Mesendoderm (in vitro differentiated cells): Measurements from ENCODE around the gene GNG13.

Experiments used
- DNase-seq: peaks from one replicate; pipeline ENCODE4 v3.0.0; 2013
- H2AK5ac ChIP-seq: 2 replicates; pipeline ENCODE4 v1.6.1; 2013; ENCODE audit warnings: low read length, inconsistent platforms
- H2BK120ac ChIP-seq: 2 replicates; pipeline ENCODE4 v1.6.1; 2013; ENCODE audit warnings: low read depth, mild to moderate bottlenecking, low read length, moderate library complexity, mixed read lengths
- H2BK15ac ChIP-seq: replicated peaks from 2 replicates; pipeline ENCODE4 v1.6.1; 2013; ENCODE audit warnings: low read depth, mild to moderate bottlenecking, moderate library complexity
- H2BK5ac ChIP-seq: 2 replicates; pipeline ENCODE4 v1.6.1; 2013; ENCODE audit warnings: low read length, inconsistent platforms
- H3K18ac ChIP-seq: 2 replicates; pipeline ENCODE4 v1.6.1; 2013; ENCODE audit warnings: mild to moderate bottlenecking, low read length, mixed read lengths
- H3K23ac ChIP-seq: one replicate; pipeline ENCODE4 v1.6.1; 2013; ENCODE audit warnings: low read length
- H3K27ac ChIP-seq: 2 replicates; pipeline ENCODE4 v1.5.1; 2013; ENCODE audit warnings: low read depth, mild to moderate bottlenecking, inconsistent platforms, low read length, moderate library complexity
- H3K27me3 ChIP-seq: 2 replicates; pipeline ENCODE4 v1.6.1; 2013; ENCODE audit warnings: low read length, control low read depth, mild to moderate bottlenecking, inconsistent platforms; ENCODE audit not compliant: insufficient read depth, poor library complexity
- H3K36me3 ChIP-seq: 2 replicates; pipeline ENCODE4 v1.6.1; 2013; ENCODE audit warnings: low read length, inconsistent platforms; ENCODE audit not compliant: control insufficient read depth, insufficient read depth
- H3K4ac ChIP-seq: one replicate; pipeline ENCODE4 v1.6.1; 2013; ENCODE audit warnings: low read depth, mild to moderate bottlenecking, low read length, moderate library complexity
- H3K4me1 ChIP-seq: 2 replicates; pipeline ENCODE4 v1.6.1; 2013; ENCODE audit warnings: low read depth, low read length, inconsistent platforms; ENCODE audit not compliant: control insufficient read depth
- H3K4me2 ChIP-seq: 2 replicates; pipeline ENCODE4 v1.6.1; 2013; ENCODE audit warnings: low read length
- H3K4me3 ChIP-seq: 2 replicates; pipeline ENCODE4 v1.5.1; 2013; ENCODE audit warnings: mild to moderate bottlenecking, low read length
- H3K56ac ChIP-seq: one replicate; pipeline ENCODE4 v1.6.1; 2013; ENCODE audit warnings: low read length
- H3K79me1 ChIP-seq: 2 replicates; pipeline ENCODE4 v1.6.1; 2013; ENCODE audit warnings: low read length, inconsistent platforms
- H3K79me2 ChIP-seq: 2 replicates; pipeline ENCODE4 v1.6.1; 2013; ENCODE audit warnings: mild to moderate bottlenecking, low read length; ENCODE audit not compliant: control insufficient read depth, insufficient read depth
- H3K9ac ChIP-seq: 2 replicates; pipeline ENCODE4 v1.6.1; 2013; ENCODE audit warnings: low read length, inconsistent platforms
- H4K5ac ChIP-seq: one replicate; pipeline ENCODE4 v1.6.1; 2013; ENCODE audit warnings: low read length
- H4K8ac ChIP-seq: one replicate; pipeline ENCODE4 v1.6.1; 2013; ENCODE audit warnings: low read depth, mild to moderate bottlenecking, control low read depth, low read length, moderate library complexity
- WGBS: extraction: QIAGEN DNeasy Blood & Tissue Kit; methylation state at CpG from one replicate; pipeline ENCODE4 v1.1.7; 2013; ENCODE audit warnings: low lambda C conversion rate, missing lambda C conversion rate; ENCODE audit not compliant: insufficient coverage; ENCODE audit errors: extremely low coverage; 5-methylcytosine and 5-hydroxymethylcytosine counted together

GNG13 gene

DNA sequence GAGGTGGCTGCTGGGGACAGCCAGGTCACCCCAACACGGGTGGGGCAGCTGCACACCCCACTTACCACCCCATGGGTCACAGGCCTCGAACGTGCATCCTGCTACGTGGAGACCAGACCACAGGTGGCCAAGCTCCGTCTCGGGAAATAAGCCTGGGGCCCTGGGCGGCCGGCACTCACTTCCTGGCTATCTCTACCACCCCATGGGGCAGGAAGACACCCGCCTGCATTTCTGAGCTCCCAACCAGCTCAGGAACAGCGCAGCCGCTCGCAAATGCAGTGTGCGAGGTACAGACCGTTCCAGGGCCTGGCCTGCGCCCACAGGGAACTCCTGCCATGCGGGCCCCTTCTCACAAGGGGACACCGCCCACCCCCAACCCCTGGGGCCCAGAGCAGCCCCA, 4.9 kb upstream of the GNG13 start:
- Histone ChIP-seq H3K4me3 (no peak overlapping the region), H3K27ac (no peak overlapping the region), H4K5ac (no peak overlapping the region), H3K27me3 (no peaks in the 10 kb centered on the region), H3K56ac (no peak overlapping the region), H4K8ac (no peak overlapping the region), H3K4ac (no peak overlapping the region), H3K36me3 (no peaks in the 10 kb centered on the region), H2BK5ac (no peak overlapping the region), H3K4me1 (no peaks in the 10 kb centered on the region), H3K79me2 (no peaks in the 10 kb centered on the region), H3K79me1 (no peaks in the 10 kb centered on the region), H2BK15ac (no peak overlapping the region), H2AK5ac (no peak overlapping the region), H2BK120ac (no peak overlapping the region), H3K4me2 (no peak overlapping the region), H3K23ac (no peak overlapping the region), H3K18ac (no peak overlapping the region), H3K9ac (no peak overlapping the region)
- no peak for DNase-seq
- no CpG with 5 or more reads among the region's 17 CpGs for WGBS

DNA sequence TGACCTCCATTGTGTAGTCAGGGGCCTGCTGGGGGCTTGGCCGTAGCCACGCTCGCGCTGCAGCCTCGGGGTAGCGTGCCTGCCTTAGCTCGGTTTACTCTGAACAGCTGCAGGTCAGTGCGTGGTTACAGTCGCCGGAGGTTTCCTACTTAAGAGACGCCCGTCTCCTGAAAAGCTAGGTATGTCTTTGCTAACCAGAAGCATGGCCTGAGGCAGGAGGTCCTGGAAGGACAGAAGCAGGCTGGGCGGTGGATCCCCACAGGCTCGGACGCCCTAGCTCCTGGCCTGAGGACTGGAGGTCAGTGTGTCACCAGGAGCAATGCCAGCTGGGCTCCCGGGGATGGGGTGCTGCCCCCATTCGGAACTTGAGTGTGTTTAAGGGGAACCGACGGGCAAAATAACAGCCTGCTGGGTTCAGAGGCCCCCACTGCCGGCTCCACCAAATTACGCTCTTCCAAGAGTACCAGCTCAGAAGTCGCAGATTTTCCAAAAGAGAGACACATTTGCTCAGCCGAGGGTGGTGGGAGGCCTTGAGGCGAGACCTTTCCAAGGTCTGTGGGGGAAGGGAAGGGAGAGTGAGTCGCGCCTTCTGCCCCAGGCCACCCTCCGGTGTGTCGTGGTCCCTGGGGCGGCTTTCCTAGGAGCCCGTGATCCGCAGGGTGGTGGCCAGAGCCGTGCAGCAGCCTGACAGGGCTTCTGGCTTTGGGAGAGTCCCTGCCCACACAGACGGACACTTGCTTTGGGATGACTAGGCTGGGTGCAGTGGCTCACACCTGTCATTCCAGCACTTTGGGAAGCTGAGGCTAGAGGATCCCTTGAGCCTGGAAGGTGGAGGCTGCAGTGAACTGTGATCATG, 3.9 kb upstream of the GNG13 start:
- Histone ChIP-seq H3K4me3 (no peak overlapping the region), H4K8ac (no peak overlapping the region), H3K79me1 (no peaks in the 10 kb centered on the region), H2BK15ac (no peak overlapping the region), H3K23ac (no peak overlapping the region), H3K79me2 (no peaks in the 10 kb centered on the region), H4K5ac (no peak overlapping the region), H3K27me3 (no peaks in the 10 kb centered on the region), H3K36me3 (no peaks in the 10 kb centered on the region), H3K4me1 (no peaks in the 10 kb centered on the region), H2BK120ac (no peak overlapping the region), H3K18ac (no peak overlapping the region), H3K4ac (no peak overlapping the region), H2BK5ac (no peak overlapping the region), H3K4me2 (no peak overlapping the region), H2AK5ac (no peak overlapping the region), H3K27ac (no peak overlapping the region), H3K9ac (no peak overlapping the region), H3K56ac (no peak overlapping the region)
- DNase-seq, result no peak
- WGBS, result no CpG with 5 or more reads among the region's 33 CpGs

DNA sequence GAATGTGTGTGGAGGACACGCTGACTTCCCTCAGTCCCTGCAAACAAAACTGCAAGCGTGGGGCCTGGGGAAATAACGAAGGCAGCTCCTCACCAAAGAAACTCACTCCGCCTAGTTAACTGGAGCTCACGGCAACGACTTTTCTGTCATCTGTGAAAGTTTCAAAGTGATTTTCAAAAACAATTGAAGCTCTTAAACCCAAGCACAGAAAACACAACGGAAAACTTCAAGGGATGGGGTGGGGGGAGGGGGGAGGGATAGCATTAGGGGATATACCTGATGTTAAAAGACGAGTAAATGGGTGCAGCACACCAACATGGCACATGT, 3.2 kb upstream of the GNG13 start:
- no peak overlapping the region for H3K56ac ChIP-seq
- H3K36me3 ChIP-seq, result no peaks in the 10 kb centered on the region
- WGBS, result no CpG with 5 or more reads among the region's 8 CpGs

DNA sequence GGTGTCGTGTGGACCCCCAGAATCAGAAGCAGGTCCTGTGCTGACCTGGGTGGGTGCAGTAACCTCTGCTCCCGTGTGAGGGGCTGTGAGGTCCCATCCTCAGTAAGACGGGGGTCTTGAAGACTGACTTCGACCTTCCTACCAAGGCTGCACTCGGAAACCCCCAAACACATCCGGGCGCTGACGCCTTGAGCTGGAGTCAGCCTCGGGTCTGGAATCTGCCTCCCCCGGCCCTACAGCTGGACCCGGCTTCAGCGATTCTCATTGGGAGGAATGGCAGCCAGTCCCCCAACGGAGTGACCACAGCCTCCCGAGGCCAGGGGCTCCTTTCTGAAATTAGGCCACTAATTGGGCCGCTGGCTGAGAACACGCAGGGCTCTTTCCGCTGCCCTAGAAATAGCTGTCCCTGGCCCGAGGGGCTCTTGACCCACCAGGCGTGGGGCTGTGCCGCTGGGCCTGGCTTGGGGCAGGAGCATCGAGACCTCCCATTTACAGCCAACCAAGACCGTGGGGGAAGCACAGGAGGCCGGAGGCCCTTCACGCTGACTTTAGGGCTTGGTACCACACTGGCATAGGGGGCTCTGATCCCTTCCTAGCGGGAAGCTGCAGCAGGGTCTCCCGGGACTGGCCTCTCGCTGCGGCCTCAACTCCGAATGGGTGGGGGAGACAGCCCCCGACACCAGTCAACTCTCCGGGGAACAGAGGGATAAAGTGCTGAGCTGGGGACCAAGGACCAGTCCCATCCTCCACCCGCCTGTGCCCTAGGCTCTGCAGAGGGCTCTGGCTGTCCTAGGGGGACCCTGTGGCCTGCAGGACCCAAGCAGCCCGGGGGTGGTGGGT, 2.6 kb upstream of the GNG13 start:
- Histone ChIP-seq H3K27me3 (no peaks in the 10 kb centered on the region), H2BK15ac (no peak overlapping the region), H4K5ac (no peak overlapping the region), H3K79me1 (no peaks in the 10 kb centered on the region), H3K4me1 (no peaks in the 10 kb centered on the region), H3K9ac (no peak overlapping the region), H3K56ac (no peak overlapping the region), H4K8ac (no peak overlapping the region), H2AK5ac (no peak overlapping the region), H3K4me2 (no peak overlapping the region), H3K4ac (no peak overlapping the region), H3K27ac (no peak overlapping the region), H3K18ac (no peak overlapping the region), H3K36me3 (no peaks in the 10 kb centered on the region), H3K23ac (no peak overlapping the region), H3K79me2 (no peaks in the 10 kb centered on the region), H3K4me3 (no peak overlapping the region), H2BK5ac (no peak overlapping the region), H2BK120ac (no peak overlapping the region)
- no peak for DNase-seq
- no CpG with 5 or more reads among the region's 33 CpGs for WGBS

More for the DNA sequence above, 3.2 kb upstream of the GNG13 start:
- no peak overlapping the region for H2AK5ac ChIP-seq
- no peak overlapping the region for H2BK5ac ChIP-seq
- no peak for DNase-seq
- no peak overlapping the region for H2BK120ac ChIP-seq
- no peak overlapping the region for H3K23ac ChIP-seq
- no peak overlapping the region for H3K27ac ChIP-seq
- H3K4me2 ChIP-seq, result no peak overlapping the region
- H4K8ac ChIP-seq, result no peak overlapping the region
- H3K4me3 ChIP-seq, result no peak overlapping the region
- no peaks in the 10 kb centered on the region for H3K79me2 ChIP-seq
- no peak overlapping the region for H3K9ac ChIP-seq
- H2BK15ac ChIP-seq, result no peak overlapping the region
- no peak overlapping the region for H4K5ac ChIP-seq
- H3K18ac ChIP-seq, result no peak overlapping the region
- H3K27me3 ChIP-seq, result no peaks in the 10 kb centered on the region
- H3K4ac ChIP-seq, result no peak overlapping the region
- H3K79me1 ChIP-seq, result no peaks in the 10 kb centered on the region
- no peaks in the 10 kb centered on the region for H3K4me1 ChIP-seq

DNA sequence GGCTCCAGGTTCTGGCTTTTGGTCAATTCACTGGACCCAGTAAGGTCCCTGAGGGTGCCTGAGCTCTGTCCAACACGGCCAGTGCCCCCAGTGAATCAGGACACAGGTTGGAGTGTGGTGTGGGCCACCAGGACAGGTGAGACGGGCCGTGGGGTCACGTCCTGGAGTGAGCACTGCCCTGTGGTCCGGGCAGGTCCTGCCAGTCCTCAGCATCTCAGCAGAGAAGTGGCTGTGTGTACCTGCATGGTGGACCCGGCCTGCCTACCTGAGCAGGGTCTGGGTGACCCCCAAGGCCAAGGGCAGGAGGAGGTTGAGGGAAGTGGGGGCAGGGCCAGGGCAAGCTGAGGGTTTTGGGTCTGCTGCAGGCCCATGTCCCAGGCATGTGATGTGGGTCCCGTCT, 1.9 kb upstream of the GNG13 start:
- no peak overlapping the region for H3K4me2 ChIP-seq

More for the DNA sequence above, 1.9 kb upstream of the GNG13 start:
- no peaks in the 10 kb centered on the region for H3K79me2 ChIP-seq
- no peak overlapping the region for H2BK5ac ChIP-seq
- H4K8ac ChIP-seq, result no peak overlapping the region
- H3K18ac ChIP-seq, result no peak overlapping the region
- DNase-seq, result no peak
- H2AK5ac ChIP-seq, result no peak overlapping the region
- no peak overlapping the region for H3K9ac ChIP-seq
- H3K27ac ChIP-seq, result no peak overlapping the region
- no peak overlapping the region for H3K23ac ChIP-seq
- no peak overlapping the region for H3K56ac ChIP-seq
- WGBS, result no CpG with 5 or more reads among the region's 7 CpGs
- H2BK120ac ChIP-seq, result no peak overlapping the region
- no peaks in the 10 kb centered on the region for H3K36me3 ChIP-seq
- H4K5ac ChIP-seq, result no peak overlapping the region
- H3K4ac ChIP-seq, result no peak overlapping the region
- no peak overlapping the region for H2BK15ac ChIP-seq
- H3K4me1 ChIP-seq, result no peaks in the 10 kb centered on the region
- no peaks in the 10 kb centered on the region for H3K27me3 ChIP-seq
- H3K79me1 ChIP-seq, result no peaks in the 10 kb centered on the region
- H3K4me3 ChIP-seq, result no peak overlapping the region
